ENCODE results near the gene WDFY4.

WDFY4 gene

DNA sequence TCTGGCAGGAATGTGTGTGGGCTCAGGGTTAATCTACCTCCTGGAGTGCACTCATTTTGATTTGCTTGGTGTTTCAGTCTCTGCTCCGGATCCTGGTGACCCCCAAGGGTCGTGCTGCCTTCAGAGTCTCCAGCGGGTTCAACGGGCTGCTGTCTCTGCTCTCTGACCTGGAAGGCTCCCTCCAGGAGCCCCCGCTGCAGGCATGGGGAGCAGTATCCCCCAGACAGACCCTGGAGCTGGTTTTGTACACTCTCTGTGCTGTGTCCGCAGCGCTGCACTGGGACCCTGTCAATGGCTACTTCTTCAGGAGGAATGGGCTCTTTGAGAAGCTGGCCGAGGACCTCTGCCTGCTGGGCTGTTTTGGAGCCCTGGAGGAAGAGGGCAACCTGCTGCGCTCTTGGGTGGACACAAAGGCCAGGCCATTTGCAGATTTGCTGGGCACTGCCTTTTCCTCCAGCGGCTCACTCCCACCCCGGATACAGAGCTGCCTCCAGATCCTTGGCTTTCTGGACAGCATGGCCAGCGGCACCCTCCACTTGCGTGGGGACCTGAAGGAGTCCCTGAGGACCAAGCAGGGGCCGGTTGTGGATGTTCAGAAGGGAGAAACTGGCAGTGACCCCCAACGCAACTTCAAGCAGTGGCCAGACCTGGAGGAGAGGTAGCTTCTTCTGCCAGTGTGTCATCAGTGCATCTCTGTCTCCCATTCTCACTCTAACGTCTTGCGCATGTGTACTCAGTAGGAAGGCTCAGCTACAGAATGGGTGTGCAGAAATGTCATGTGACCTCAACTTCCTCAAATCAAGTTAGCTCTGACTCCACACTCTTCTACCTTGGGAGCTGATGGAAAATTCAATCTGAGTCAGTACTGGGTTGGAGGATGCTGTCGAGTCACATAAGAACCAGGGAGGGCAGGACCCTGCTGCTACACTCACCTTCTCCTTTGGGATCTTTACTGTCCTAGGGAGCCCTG is 58.5 kb downstream of the WDFY4 start:
- ATAC-seq (ENCODE audit: low read depth) (no peak), DNase-seq (ENCODE audit: low spot score) (no peak)
- TF ChIP-seq, protein P1, sequence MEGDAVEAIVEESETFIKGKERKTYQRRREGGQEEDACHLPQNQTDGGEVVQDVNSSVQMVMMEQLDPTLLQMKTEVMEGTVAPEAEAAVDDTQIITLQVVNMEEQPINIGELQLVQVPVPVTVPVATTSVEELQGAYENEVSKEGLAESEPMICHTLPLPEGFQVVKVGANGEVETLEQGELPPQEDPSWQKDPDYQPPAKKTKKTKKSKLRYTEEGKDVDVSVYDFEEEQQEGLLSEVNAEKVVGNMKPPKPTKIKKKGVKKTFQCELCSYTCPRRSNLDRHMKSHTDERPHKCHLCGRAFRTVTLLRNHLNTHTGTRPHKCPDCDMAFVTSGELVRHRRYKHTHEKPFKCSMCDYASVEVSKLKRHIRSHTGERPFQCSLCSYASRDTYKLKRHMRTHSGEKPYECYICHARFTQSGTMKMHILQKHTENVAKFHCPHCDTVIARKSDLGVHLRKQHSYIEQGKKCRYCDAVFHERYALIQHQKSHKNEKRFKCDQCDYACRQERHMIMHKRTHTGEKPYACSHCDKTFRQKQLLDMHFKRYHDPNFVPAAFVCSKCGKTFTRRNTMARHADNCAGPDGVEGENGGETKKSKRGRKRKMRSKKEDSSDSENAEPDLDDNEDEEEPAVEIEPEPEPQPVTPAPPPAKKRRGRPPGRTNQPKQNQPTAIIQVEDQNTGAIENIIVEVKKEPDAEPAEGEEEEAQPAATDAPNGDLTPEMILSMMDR (IDR thresholded peaks at IDR 0.05; ENCODE audit: poor library complexity, severe bottlenecking) = no peak
- H3K9me3 ChIP-seq (ENCODE audit: severe bottlenecking) = no peaks in the 10 kb centered on the region
- H3K36me3 ChIP-seq (ENCODE audit: low read depth) = no peaks in the 10 kb centered on the region
- no peak overlapping the region for H3K4me3 ChIP-seq (ENCODE audit: severe bottlenecking)
- no peaks in the 10 kb centered on the region for H3K27me3 ChIP-seq (ENCODE audit: insufficient read depth, poor library complexity, severe bottlenecking)
- H3K4me1 ChIP-seq (ENCODE audit: insufficient read depth, poor library complexity, severe bottlenecking) = no peaks in the 10 kb centered on the region
- H3K27ac ChIP-seq (ENCODE audit: poor library complexity, severe bottlenecking) = no peak overlapping the region

DNA sequence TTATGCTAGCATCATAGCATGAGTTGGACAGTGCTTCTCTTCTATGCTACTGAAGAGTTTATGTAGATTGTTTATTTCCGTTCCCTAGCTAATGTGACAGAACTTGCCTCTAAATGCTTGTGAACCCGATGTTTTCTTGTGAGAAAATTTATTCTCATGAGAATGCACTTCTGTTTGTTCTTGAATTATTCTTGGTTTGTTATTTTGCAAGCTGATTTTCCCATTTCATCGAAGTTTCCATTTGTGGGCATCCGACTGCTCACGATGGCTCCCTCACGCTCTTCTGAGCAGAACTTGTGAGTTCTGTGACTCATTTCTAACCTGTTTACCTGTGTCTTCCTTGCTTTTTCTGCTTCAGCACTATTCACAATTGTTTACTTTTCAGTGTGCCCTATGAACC is 59.9 kb downstream of the WDFY4 start:
- H3K4me3 ChIP-seq (ENCODE audit: severe bottlenecking) = no peak overlapping the region
- DNase-seq (ENCODE audit: low spot score) (no peak), ATAC-seq (ENCODE audit: low read depth) (no peak)
- H3K27ac ChIP-seq (ENCODE audit: poor library complexity, severe bottlenecking) = no peak overlapping the region
- no peaks in the 10 kb centered on the region for H3K27me3 ChIP-seq (ENCODE audit: insufficient read depth, poor library complexity, severe bottlenecking)
- no peaks in the 10 kb centered on the region for H3K36me3 ChIP-seq (ENCODE audit: low read depth)
- H3K4me1 ChIP-seq (ENCODE audit: insufficient read depth, poor library complexity, severe bottlenecking) = no peaks in the 10 kb centered on the region
- TF ChIP-seq, protein P1 (IDR thresholded peaks at IDR 0.05; ENCODE audit: poor library complexity, severe bottlenecking) = no peak
- H3K9me3 ChIP-seq (ENCODE audit: severe bottlenecking) = no peaks in the 10 kb centered on the region

DNA sequence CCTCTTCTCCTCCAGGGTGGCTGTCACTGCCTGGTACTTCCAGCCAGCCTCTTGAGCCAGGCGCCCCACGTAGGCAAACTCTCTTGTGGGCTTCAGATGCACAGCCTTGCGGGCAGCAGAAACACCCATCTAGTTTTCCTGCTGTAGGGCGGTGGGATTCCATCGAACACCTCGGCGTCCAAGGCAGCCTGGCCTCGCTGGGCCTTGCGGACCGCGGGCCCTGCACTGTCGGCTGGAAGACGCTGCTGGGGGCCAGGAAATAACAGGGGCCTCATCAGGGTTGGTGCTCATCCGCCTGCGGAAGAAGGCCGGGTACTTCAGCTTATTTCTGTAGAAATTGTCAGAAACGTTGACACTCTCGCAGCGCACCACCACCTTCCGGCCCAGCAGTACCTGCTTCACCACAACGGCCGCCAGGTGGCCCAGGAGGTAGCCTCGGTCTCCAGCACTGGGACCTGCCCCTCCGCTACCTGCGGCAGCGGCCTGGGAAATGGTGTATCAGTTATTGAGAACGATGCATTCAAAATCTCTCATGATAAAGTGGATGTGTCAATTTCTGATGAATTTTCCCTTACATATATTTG is 61.1 kb downstream of the WDFY4 start:
- H3K4me3 ChIP-seq (ENCODE audit: severe bottlenecking) = no peak overlapping the region
- H3K27ac ChIP-seq (ENCODE audit: poor library complexity, severe bottlenecking) = no peak overlapping the region
- 0 out of 3 replicates have a peak, but pooled peaks have one; percentile 46 for ATAC-seq (ENCODE audit: low read depth)
- no peak for DNase-seq (ENCODE audit: low spot score)
- no peaks in the 10 kb centered on the region for H3K27me3 ChIP-seq (ENCODE audit: insufficient read depth, poor library complexity, severe bottlenecking)
- TF ChIP-seq, protein P1 (IDR thresholded peaks at IDR 0.05; ENCODE audit: poor library complexity, severe bottlenecking) = peak; percentile 30
- H3K36me3 ChIP-seq (ENCODE audit: low read depth) = no peaks in the 10 kb centered on the region
- H3K9me3 ChIP-seq (ENCODE audit: severe bottlenecking) = no peaks in the 10 kb centered on the region
- no peaks in the 10 kb centered on the region for H3K4me1 ChIP-seq (ENCODE audit: insufficient read depth, poor library complexity, severe bottlenecking)

DNA sequence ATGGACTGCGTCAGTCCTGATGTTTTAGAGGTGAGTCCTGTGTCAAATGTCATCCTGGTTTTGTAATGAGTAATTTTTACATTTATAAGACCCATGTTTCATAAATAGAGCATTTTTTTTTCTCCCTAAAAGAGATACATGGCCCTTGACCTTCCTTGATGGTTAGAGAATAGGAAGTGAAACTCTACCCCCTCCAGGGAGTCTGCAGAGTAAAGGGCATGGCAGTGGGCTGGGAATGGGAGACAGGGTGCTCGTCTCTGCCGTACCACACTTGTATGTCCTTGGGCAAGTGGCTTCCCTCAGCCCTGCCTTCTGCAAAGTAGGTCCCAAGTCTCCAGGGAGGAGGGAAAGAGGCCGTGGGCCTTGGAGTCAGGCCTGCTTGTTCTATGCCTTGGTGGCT is 63.9 kb downstream of the WDFY4 start:
- DNase-seq (ENCODE audit: low spot score) (no peak), ATAC-seq (ENCODE audit: low read depth) (no peak)
- Histone ChIP-seq H3K9me3 (ENCODE audit: severe bottlenecking) (no peaks in the 10 kb centered on the region), H3K4me3 (ENCODE audit: severe bottlenecking) (no peak overlapping the region), H3K4me1 (ENCODE audit: insufficient read depth, poor library complexity, severe bottlenecking) (no peaks in the 10 kb centered on the region), H3K27ac (ENCODE audit: poor library complexity, severe bottlenecking) (no peak overlapping the region), H3K36me3 (ENCODE audit: low read depth) (no peaks in the 10 kb centered on the region), H3K27me3 (ENCODE audit: insufficient read depth, poor library complexity, severe bottlenecking) (peaks cover 2% of the 10 kb centered on the region)
- TF ChIP-seq, protein P1 (IDR thresholded peaks at IDR 0.05; ENCODE audit: poor library complexity, severe bottlenecking) = no peak
